K562 (cell line): Measurements from ENCODE around the gene DROSHA. TPM values are rescaled to one million over a fixed set of nuclear protein-coding genes. Genes with fewer than 3 reads are reported as not detected.
A peak's percentile ranks its signal among the peaks of the same experiment; 100 is the strongest.

ENCODE experiments used
- ATAC-seq: fragments of 200-7000 bp; cut with Tn5 transposase; 3 replicates; pipeline ENCODE4 v1.9.1; 2020; ENCODE audit warnings: moderate library complexity
- BruUV-seq: library from RNA; stranded (reverse); fragments of 400-500 nt; replicated peaks from 2 replicates; lab custom pipeline; 2021; lab: Mats Ljungman, UMichigan
- CTCF ChIA-PET: fragments of 300-600 bp; formaldehyde crosslinking; extraction: SDS; loops from one replicate; lab custom pipeline; 2021; ENCODE audit warnings: low intra/inter-chr PET ratio; lab: Yijun Ruan, JAX
- POLR2A ChIA-PET: fragments of 300-600, 350-650 bp; sonication (Branson Sonifier 250); formaldehyde crosslinking; extraction: SDS; loops from one replicate; lab custom pipeline; 2021; ENCODE audit warnings: antibody characterized with exemption, inconsistent platforms; lab: Yijun Ruan, JAX
- DNase-seq, 4 experiments: peaks; one replicate each; pipeline versions ENCODE4 v3.0.0 to v3.0.0-alpha.2; 2011 to 2018; ENCODE audit warnings: low spot score in 3 of 4, mixed read lengths in 3 of 4; ENCODE audit errors: extremely low read depth in 1 of 4
- FAIRE-seq: peaks from 2 replicates; lab custom pipeline; 2011; peaks lifted over from hg19 to GRCh38; lab: Jason Lieb, UNC
- H2AFZ ChIP-seq: 2 replicates; pipeline ENCODE4 v1.6.0; 2011; ENCODE audit warnings: low read depth, low read length, control low read depth, inconsistent platforms
- H3K27ac ChIP-seq: fragments of 200-600 bp; 3 replicates; pipeline ENCODE4 v1.8.0; 2011; ENCODE audit warnings: low read depth, mild to moderate bottlenecking, control low read depth, inconsistent platforms, low read length, moderate library complexity, mixed read lengths; ENCODE audit errors: extremely low read depth
- H3K27me3 ChIP-seq, 2 experiments: fragments of 300-600 bp in 1 of 2; 2 replicates in 1 of 2; 3 replicates in 1 of 2; pipeline versions ENCODE4 v1.6.0 to v1.8.0; 2011; ENCODE audit warnings: inconsistent platforms in 2 of 2, low read length in 2 of 2, mild to moderate bottlenecking in 1 of 2, mixed read lengths in 1 of 2, moderate library complexity in 1 of 2; ENCODE audit not compliant: control insufficient read depth in 2 of 2, insufficient read depth in 2 of 2
- H3K36me3 ChIP-seq: fragments of 300-600 bp; 3 replicates; pipeline ENCODE4 v1.8.0; 2011; ENCODE audit warnings: mild to moderate bottlenecking, low read length, inconsistent platforms; ENCODE audit not compliant: control insufficient read depth, insufficient read depth
- H3K4me1 ChIP-seq, 2 experiments: fragments of 200-600 bp in 1 of 2; replicated peaks in 1 of 2; 2 replicates in 1 of 2; 3 replicates in 1 of 2; pipeline versions ENCODE4 v1.5.1 to v1.8.0; 2011; ENCODE audit warnings: inconsistent platforms in 2 of 2, low read length in 2 of 2, mild to moderate bottlenecking in 1 of 2, mixed read lengths in 1 of 2, moderate library complexity in 1 of 2; ENCODE audit not compliant: control insufficient read depth in 2 of 2, insufficient read depth in 2 of 2
- H3K4me2 ChIP-seq: 2 replicates; pipeline ENCODE4 v1.6.1; 2011; ENCODE audit warnings: low read length, control low read depth, inconsistent platforms, mixed read lengths; ENCODE audit not compliant: insufficient read depth
- H3K4me3 ChIP-seq: fragments of 200-600 bp; sonication (generic), shearing (Covaris generic); 2 replicates; pipeline ENCODE4 v1.5.1; 2016; ENCODE audit warnings: control low read depth, inconsistent platforms
- H3K79me2 ChIP-seq: fragments of 200-600 bp; 3 replicates; pipeline ENCODE4 v1.8.0; 2011; ENCODE audit warnings: low read length, inconsistent platforms; ENCODE audit not compliant: control insufficient read depth, insufficient read depth
- H3K9ac ChIP-seq, 2 experiments: 2 replicates each; pipeline versions ENCODE4 v1.6.0 to v1.6.1; 2011; ENCODE audit warnings: low read depth in 2 of 2, low read length in 2 of 2, control low read depth in 1 of 2, inconsistent platforms in 1 of 2, mild to moderate bottlenecking in 1 of 2, mixed read lengths in 1 of 2; ENCODE audit not compliant: insufficient read depth in 1 of 2
- H3K9me1 ChIP-seq: one replicate; pipeline ENCODE4 v1.6.0; 2011; ENCODE audit warnings: inconsistent platforms, mild to moderate bottlenecking, low read length, moderate library complexity; ENCODE audit not compliant: control insufficient read depth, insufficient read depth
- H3K9me3 ChIP-seq: replicated peaks from 2 replicates; pipeline ENCODE4 v1.5.1; 2011; ENCODE audit warnings: low read depth, low read length, inconsistent platforms; ENCODE audit not compliant: control insufficient read depth, insufficient read depth
- H4K20me1 ChIP-seq: replicated peaks from 2 replicates; pipeline ENCODE4 v1.6.1; 2011; ENCODE audit warnings: low read length, inconsistent platforms, mixed read lengths; ENCODE audit not compliant: control insufficient read depth, insufficient read depth
- MYC ChIP-seq, 2 experiments: fragments of 250-450 bp in 1 of 2; sonication (Bioruptor Pico) in 1 of 2; IDR thresholded peaks; 2 replicates each; pipeline versions ENCODE4 v1.5.1 to v1.6.1; 2012 to 2021; ENCODE audit warnings: low read depth in 2 of 2, borderline replicate concordance in 1 of 2, improper control_type of control experiment in 1 of 2, low read length in 1 of 2, mild to moderate bottlenecking in 1 of 2, moderate library complexity in 1 of 2
- WGBS: fragments of 100-300 bp; shearing (Covaris generic); methylation state at CpG from one replicate; pipeline ENCODE4 v1.1.6; 2016; ENCODE audit warnings: low coverage, mixed read lengths; ENCODE audit not compliant: insufficient coverage; ENCODE audit errors: missing lambda C conversion rate; 5-methylcytosine and 5-hydroxymethylcytosine counted together
- in situ Hi-C: fragments of 300-500 bp; cut with MboI; formaldehyde crosslinking; loops from 4 replicates; pipeline ENCODE4 v1.15.0; 2018; ENCODE audit warnings: inconsistent platforms, mixed read lengths
- intact Hi-C: fragments of 100-400 bp; cut with micrococcal nuclease; formaldehyde crosslinking; loops from 2 replicates; pipeline ENCODE4 v1.14.2; 2022
- polyA plus RNA-seq, 8 experiments: library from polyadenylated mRNA; depleted of rRNA in 4 of 8; stranded (reverse) in 5 of 8; unstranded in 3 of 8; fragments of >200 nt; fragmentation: Nextera tagmentation in 2 of 8; fragmentation: Illumina TruSeq in 1 of 8; extraction: Ambion mirVana in 2 of 8; extraction: Trizol in 1 of 8; gene quantifications; 2 replicates each; pipeline versions ENCODE4 v1.2.1 to v1.2.3, GENCODE V29; 2011 to 2014; ENCODE audit warnings: inconsistent platforms in 1 of 8, missing spikeins in 1 of 8
- total RNA-seq, 7 experiments: library from RNA; depleted of rRNA in 6 of 7; stranded (reverse); fragments of >200 nt in 6 of 7; fragmentation: Illumina TruSeq in 2 of 7; extraction: Trizol in 2 of 7; gene quantifications; 2 replicates each; pipeline versions ENCODE4 v1.2.1 to v1.2.3, GENCODE V29; 2011 to 2021; ENCODE audit warnings: low replicate concordance in 1 of 7
- TF ChIP-seq, protein P1 (sequence below), 3 experiments: IDR thresholded peaks in 2 of 3; conservative IDR thresholded peaks in 1 of 3; 2 replicates each; pipeline ENCODE4 v1.5.1; 2011 to 2012; ENCODE audit warnings: low read length in 3 of 3, mild to moderate bottlenecking in 3 of 3, control low read depth in 2 of 3, improper control_type of control experiment in 1 of 3, inconsistent platforms in 1 of 3, low read depth in 1 of 3, mixed read lengths in 1 of 3, moderate library complexity in 1 of 3; ENCODE audit not compliant: insufficient read depth in 2 of 3

The DROSHA gene
- total and polyA plus RNA-seq, 9 of the 15 experiments (the other 6 are each of a cell fraction or from before 2014, with no cell fraction given): 52.5 to 109 (median 68.9) TPM

DNA sequence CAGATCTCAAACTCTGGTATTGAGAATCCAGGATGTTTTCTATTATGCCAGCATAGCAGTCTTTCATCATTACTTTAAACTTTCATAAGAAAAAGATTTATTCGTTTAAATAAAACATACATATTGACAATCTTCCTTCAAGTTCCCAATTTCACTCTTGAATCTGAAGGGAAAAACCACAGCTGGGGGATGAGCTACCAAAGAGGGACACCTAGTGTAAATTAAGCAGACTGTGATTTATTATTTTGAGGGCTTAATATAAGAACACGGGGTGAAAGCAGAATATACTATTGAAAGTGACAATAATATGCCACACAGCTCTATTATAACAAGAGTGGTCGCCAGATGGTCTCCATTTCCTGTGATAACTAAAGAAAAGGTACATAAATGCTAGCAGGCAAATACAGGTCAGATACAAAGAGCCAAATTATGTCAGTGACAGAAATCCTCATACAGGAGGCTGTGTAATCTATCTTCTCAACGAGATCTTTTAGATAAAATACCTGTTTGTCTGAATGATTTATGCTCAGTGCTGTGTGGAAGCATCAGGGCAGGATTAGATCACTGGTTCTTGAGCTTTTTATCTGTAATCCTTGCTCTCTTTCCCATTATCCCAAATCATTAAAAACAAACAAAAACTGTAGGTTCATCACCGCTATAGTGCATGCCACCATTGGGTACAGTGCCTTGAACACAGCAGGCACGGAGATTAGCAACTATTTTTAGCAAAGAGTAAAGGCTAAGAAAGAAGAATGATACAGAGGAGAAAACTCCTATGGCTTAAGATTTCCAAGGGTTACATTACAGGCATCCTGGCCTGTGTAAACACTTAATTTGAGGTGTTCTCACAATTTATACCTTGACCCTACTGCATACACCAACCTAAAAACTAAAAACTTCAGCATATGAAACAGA lies 116.6 kb downstream of the DROSHA start:
- intact Hi-C loops: no loop called here
- 73% methylated on average over 6 of the region's 6 CpGs for WGBS
- no peak for DNase-seq
- Histone ChIP-seq H3K4me2 (no peak overlapping the region), H3K9me3 (no peaks in the 10 kb centered on the region), H3K36me3 (peaks cover 94% of the 10 kb centered on the region), H3K4me1 (no peaks in the 10 kb centered on the region), H3K9me1 (no peaks in the 10 kb centered on the region), H3K27me3 (no peaks in the 10 kb centered on the region), H3K9ac (no peak overlapping the region)
- POLR2A ChIA-PET: no interaction called here
- CTCF ChIA-PET: no interaction called here
- TF ChIP-seq MYC (IDR thresholded peaks at IDR 0.05; ENCODE audit: low read depth, low read length) (no peak), MYC (CRISPR knock-in tag; IDR thresholded peaks at IDR 0.05; ENCODE audit: borderline replicate concordance, low read depth) (no peak)
- TF ChIP-seq, protein P1, sequence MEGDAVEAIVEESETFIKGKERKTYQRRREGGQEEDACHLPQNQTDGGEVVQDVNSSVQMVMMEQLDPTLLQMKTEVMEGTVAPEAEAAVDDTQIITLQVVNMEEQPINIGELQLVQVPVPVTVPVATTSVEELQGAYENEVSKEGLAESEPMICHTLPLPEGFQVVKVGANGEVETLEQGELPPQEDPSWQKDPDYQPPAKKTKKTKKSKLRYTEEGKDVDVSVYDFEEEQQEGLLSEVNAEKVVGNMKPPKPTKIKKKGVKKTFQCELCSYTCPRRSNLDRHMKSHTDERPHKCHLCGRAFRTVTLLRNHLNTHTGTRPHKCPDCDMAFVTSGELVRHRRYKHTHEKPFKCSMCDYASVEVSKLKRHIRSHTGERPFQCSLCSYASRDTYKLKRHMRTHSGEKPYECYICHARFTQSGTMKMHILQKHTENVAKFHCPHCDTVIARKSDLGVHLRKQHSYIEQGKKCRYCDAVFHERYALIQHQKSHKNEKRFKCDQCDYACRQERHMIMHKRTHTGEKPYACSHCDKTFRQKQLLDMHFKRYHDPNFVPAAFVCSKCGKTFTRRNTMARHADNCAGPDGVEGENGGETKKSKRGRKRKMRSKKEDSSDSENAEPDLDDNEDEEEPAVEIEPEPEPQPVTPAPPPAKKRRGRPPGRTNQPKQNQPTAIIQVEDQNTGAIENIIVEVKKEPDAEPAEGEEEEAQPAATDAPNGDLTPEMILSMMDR (IDR thresholded peaks at IDR 0.05 in 2 of 3, conservative IDR thresholded peaks at IDR 0.05 in 1 of 3; ENCODE audit: insufficient read depth in 2 of 3, low read depth in 1 of 3, low read length in 3 of 3): 0 out of 6 replicates have a peak, but pooled peaks of 1 of the 3 experiments have one; percentile 8
- TF ChIP-seq, all 486 proteins: peak for 1
- no peaks in the 10 kb centered on the region for H4K20me1 ChIP-seq
- ATAC-seq: no peak
- no peak overlapping the region for H3K4me3 ChIP-seq
- BruUV-seq: no TSS peak
- FAIRE-seq: no peak
- in situ Hi-C loops: no loop called here
- H3K27ac ChIP-seq: no peak overlapping the region
- H3K79me2 ChIP-seq: no peaks in the 10 kb centered on the region
- H2AFZ ChIP-seq: no peak overlapping the region
